ENCODE data around the gene PLOD1.

GRCh38 chr1:11924334-11925195 lies 10.0 kb upstream of the PLOD1 start:
- TF ChIP-seq CTCF (IDR thresholded peaks at IDR 0.05) = no peak
- TF ChIP-seq POLR2AphosphoS5 (IDR thresholded peaks at IDR 0.05) = no peak
